Cardiac fibroblast (primary cell): ENCODE results near the gene DLGAP4.
A peak's percentile ranks its signal among the peaks of the same experiment; 100 is the strongest.

Experiments used
- DNase-seq, 2 donors: peaks; one replicate each; pipeline versions ENCODE4 v3.0.0 to v3.0.0-alpha.2; 2010; ENCODE audit warnings: low read depth in 2 of 2
- H3K4me3 ChIP-seq, 2 donors: replicated peaks in 1 of 2; 1 replicate in 1 of 2; 2 replicates in 1 of 2; pipeline ENCODE4 v1.5.1; 2011; ENCODE audit warnings: low read depth in 2 of 2, low read length in 2 of 2, mild to moderate bottlenecking in 2 of 2, moderate library complexity in 1 of 2
- TF ChIP-seq, protein P1 (sequence below): IDR thresholded peaks from one replicate; pipeline ENCODE4 v1.5.1; 2011; ENCODE audit warnings: low read depth, mild to moderate bottlenecking, low read length, inconsistent platforms

Gene DLGAP4

DNA sequence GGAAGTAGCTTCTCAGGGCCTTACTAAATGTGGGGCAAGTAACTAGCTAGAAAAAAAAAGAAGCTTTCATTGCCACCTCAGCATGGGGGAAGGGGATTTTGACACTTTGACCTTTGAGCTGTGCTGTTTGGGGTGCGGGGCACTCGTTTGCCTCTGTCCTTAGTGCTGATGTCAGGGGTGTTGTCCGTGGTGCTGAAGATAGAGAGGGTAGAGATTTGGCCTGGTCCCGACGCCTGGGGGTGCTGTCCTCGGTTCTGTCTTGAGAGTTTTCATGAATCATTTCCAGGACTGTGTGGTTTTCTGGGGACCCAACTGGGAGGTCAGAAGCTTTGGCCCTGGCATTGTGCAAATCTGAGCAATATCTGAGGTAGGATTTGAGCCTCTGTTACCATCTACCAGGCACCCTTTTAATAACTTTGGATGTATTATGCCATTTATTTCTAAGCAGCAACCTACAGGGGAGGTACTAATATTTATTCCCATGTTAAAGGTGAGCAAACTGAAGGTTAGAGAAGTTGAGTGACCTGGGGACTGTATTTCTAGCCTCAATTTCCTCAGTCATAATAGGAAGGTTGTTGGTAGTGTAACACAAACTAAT, 78.0 kb downstream of the DLGAP4 start:
- peak; percentile 32 to 58 for DNase-seq
- TF ChIP-seq, protein P1, sequence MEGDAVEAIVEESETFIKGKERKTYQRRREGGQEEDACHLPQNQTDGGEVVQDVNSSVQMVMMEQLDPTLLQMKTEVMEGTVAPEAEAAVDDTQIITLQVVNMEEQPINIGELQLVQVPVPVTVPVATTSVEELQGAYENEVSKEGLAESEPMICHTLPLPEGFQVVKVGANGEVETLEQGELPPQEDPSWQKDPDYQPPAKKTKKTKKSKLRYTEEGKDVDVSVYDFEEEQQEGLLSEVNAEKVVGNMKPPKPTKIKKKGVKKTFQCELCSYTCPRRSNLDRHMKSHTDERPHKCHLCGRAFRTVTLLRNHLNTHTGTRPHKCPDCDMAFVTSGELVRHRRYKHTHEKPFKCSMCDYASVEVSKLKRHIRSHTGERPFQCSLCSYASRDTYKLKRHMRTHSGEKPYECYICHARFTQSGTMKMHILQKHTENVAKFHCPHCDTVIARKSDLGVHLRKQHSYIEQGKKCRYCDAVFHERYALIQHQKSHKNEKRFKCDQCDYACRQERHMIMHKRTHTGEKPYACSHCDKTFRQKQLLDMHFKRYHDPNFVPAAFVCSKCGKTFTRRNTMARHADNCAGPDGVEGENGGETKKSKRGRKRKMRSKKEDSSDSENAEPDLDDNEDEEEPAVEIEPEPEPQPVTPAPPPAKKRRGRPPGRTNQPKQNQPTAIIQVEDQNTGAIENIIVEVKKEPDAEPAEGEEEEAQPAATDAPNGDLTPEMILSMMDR, result peak; percentile 27
- H3K4me3 ChIP-seq, result no peak overlapping the region

DNA sequence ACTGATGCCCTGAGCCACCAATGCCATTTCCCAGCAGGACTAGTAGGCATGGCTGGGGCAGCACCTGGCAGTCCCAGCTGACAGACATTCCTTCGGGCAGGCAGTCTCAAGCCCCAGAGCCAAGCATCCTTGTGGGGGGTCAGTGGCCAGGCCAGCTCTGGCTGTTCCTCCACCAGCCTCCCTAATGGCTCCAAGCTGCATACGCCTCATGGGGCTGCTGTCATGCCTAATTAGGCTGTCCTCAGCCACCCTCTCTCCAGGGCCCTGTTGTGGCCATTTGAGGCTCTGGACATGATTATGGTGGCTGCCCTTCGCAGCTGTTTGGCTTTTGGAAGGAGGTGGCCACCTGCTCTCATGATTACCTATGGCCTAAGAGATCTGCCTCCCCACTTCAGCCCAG, 79.4 kb downstream of the DLGAP4 start:
- DNase-seq, result no peak
- no peak overlapping the region for H3K4me3 ChIP-seq
- TF ChIP-seq, protein P1, result no peak

- no peak for DNase-seq
- H3K4me3 ChIP-seq, result no peak overlapping the region
- TF ChIP-seq, protein P1, result no peak
These were observed 80.1 kb downstream of the DLGAP4 start for GRCh38 chr20:36386236-36386635.

DNA sequence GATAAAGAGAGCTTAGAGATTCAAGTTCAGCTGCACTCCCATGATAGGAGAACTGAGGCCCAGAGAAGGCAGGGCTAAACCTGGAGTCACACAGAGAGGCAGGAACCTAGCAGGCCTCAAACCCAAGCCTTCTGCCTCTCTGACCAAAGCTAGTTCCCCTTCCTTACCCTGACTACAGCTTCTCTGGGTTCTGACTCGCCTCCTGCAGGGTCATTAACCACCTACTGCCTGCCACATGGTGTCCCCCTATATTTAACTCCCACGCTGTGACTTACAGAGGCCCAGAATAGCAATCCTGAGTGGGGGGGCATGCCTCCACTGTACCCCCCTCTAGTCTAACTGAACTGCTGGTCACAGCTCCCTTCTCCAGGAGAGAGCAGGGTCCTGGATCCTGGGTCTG, 84.1 kb downstream of the DLGAP4 start:
- no peak for DNase-seq
- TF ChIP-seq, protein P1, result no peak
- no peak overlapping the region for H3K4me3 ChIP-seq

- no peak for DNase-seq
- no peak overlapping the region for H3K4me3 ChIP-seq
These were observed 84.7 kb downstream of the DLGAP4 start for GRCh38 chr20:36390719-36391415.

GRCh38 chr20:36391456-36391855, 85.3 kb downstream of the DLGAP4 start:
- H3K4me3 ChIP-seq, result no peak overlapping the region
- peak in 1 of 2 donors; percentile 14 for DNase-seq
- TF ChIP-seq, protein P1, result no peak

More at GRCh38 chr20:36390719-36391415, 84.7 kb downstream of the DLGAP4 start:
- TF ChIP-seq, protein P1, result no peak

- TF ChIP-seq, protein P1, result no peak
- DNase-seq, result no peak
- H3K4me3 ChIP-seq, result no peak overlapping the region
These were observed 85.8 kb downstream of the DLGAP4 start for GRCh38 chr20:36391955-36392354.
